ENCODE results near the gene SUGCT. TPM values are rescaled to one million over a fixed set of nuclear protein-coding genes. Genes with fewer than 3 reads are reported as not detected.

The SUGCT gene
- total and polyA plus RNA-seq, 2 of the 8 experiments (the other 6 are each of a cell fraction or from before 2014, with no cell fraction given): 2.8 to 5.4 TPM

DNA sequence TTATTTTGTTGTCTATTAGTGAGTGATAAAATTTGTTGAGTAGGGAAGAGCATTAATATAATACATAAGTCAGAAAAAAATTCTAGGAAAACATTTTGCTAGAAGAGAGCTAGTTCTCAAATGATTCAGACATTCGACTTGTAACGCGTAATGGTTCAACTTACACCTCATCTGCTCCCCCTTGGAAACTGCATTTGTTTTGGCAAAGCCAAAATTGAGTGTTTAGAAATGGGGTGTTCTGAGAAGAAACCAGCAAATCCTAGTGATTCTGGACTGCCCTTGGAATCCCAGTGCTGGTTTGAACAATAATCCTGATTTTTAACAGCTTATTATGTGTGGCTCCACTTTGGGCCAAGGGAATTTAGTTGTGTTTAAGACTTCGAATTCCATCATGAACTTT is 475.7 kb downstream of the SUGCT start:
- ChIA-PET POLR2A (ENCODE audit: partially characterized antibody) (no interaction called here), CTCF (ENCODE audit: partially characterized antibody) (interaction anchor here (1.2 to 6.5 kb wide), 4 partner anchors 13 to 103 kb away, joined by 3 to 41 read pairs (median 4); no protein-coding TSS in a partner anchor)
- no peaks in the 10 kb centered on the region for H3K79me1 ChIP-seq (ENCODE audit: low read depth, low read length)
- no peaks in the 10 kb centered on the region for H3K23me2 ChIP-seq (ENCODE audit: low read depth, low read length)
- H3K4me1 ChIP-seq (replicated peaks in 1 of 4; ENCODE audit: control insufficient read depth in 3 of 4, insufficient read depth in 4 of 4, low read length in 3 of 4): no peaks in the 10 kb centered on the region
- no peak overlapping the region for H2BK5ac ChIP-seq (ENCODE audit: low read depth, low read length)
- no peak overlapping the region for H2AK5ac ChIP-seq (ENCODE audit: low read depth, low read length)
- H2BK120ac ChIP-seq (replicated peaks; ENCODE audit: low read depth, low read length): no peak overlapping the region
- H2BK15ac ChIP-seq (ENCODE audit: low read length): no peak overlapping the region
- H3K23ac ChIP-seq (ENCODE audit: insufficient read length): no peak overlapping the region
- H3K9me3 ChIP-seq (ENCODE audit: insufficient read depth in 2 of 2, low read depth in 1 of 2, low read length in 1 of 2): no peaks in the 10 kb centered on the region
- no peak overlapping the region for H3K4me2 ChIP-seq (ENCODE audit: insufficient read depth in 1 of 2, low read depth in 2 of 2, low read length in 2 of 2)
- FAIRE-seq: no peak
- H3K4me3 ChIP-seq (ENCODE audit: extremely low read depth in 1 of 4, insufficient read depth in 2 of 4, low read depth in 3 of 4, low read length in 4 of 4): no peak overlapping the region
- no peak overlapping the region for H3K27ac ChIP-seq (ENCODE audit: low read depth, low read length)
- no peaks in the 10 kb centered on the region for H4K20me1 ChIP-seq (replicated peaks in 1 of 2; ENCODE audit: control insufficient read depth in 1 of 2, insufficient read depth in 2 of 2, low read length in 2 of 2)
- H2BK20ac ChIP-seq (ENCODE audit: low read length): no peak overlapping the region
- H3K79me2 ChIP-seq (ENCODE audit: control insufficient read depth in 1 of 2, insufficient read depth in 2 of 2, low read length in 2 of 2): no peaks in the 10 kb centered on the region
- H3K56ac ChIP-seq (replicated peaks; ENCODE audit: insufficient read length, low read depth, low read length): no peak overlapping the region
- DNase-seq (ENCODE audit: low read depth in 1 of 2, low spot score in 2 of 2): no peak
- no peaks in the 10 kb centered on the region for H3K36me3 ChIP-seq (ENCODE audit: control insufficient read depth in 2 of 4, insufficient read depth in 4 of 4, low read length in 3 of 4)
- H3K4ac ChIP-seq (replicated peaks; ENCODE audit: insufficient read length, low read depth, low read length): no peak overlapping the region
- TF ChIP-seq ZNF274 (IDR thresholded peaks at IDR 0.05; ENCODE audit: borderline replicate concordance, extremely low read depth, low read length) (no peak), EZH2 (IDR thresholded peaks at IDR 0.05; ENCODE audit: low read depth, low read length, severe bottlenecking) (no peak), BRCA1 (IDR thresholded peaks at IDR 0.05; ENCODE audit: low read depth, low read length) (no peak), TEAD4 (IDR thresholded peaks at IDR 0.05; ENCODE audit: low read depth, low read length) (no peak), RXRA (IDR thresholded peaks at IDR 0.05; ENCODE audit: insufficient read depth, low read depth, low read length) (no peak), POLR2A (IDR thresholded peaks at IDR 0.05; ENCODE audit: control extremely low read depth in 1 of 2, low read depth in 2 of 2, low read length in 2 of 2) (no peak), RAD21 (IDR thresholded peaks at IDR 0.05 in 1 of 2, conservative IDR thresholded peaks at IDR 0.05 in 1 of 2; ENCODE audit: low read depth in 2 of 2, low read length in 2 of 2) (no peak), HDAC6 (IDR thresholded peaks at IDR 0.05; ENCODE audit: low read depth, low read length) (no peak), SIN3A (conservative IDR thresholded peaks at IDR 0.05 in 1 of 2, IDR thresholded peaks at IDR 0.05 in 1 of 2; ENCODE audit: low read depth in 1 of 2, low read length in 2 of 2) (no peak), CBX5 (IDR thresholded peaks at IDR 0.05; ENCODE audit: low read depth, low read length) (no peak)
- TF ChIP-seq, protein P1, sequence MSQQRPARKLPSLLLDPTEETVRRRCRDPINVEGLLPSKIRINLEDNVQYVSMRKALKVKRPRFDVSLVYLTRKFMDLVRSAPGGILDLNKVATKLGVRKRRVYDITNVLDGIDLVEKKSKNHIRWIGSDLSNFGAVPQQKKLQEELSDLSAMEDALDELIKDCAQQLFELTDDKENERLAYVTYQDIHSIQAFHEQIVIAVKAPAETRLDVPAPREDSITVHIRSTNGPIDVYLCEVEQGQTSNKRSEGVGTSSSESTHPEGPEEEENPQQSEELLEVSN (IDR thresholded peaks at IDR 0.05): no peak
- H4K5ac ChIP-seq (ENCODE audit: insufficient read length, low read depth, low read length): no peak overlapping the region
- no peak overlapping the region for H3K18ac ChIP-seq (ENCODE audit: extremely low read depth, low read length)
- H3K27me3 ChIP-seq (replicated peaks in 1 of 4; ENCODE audit: control insufficient read depth in 3 of 4, extremely low read depth in 1 of 4, insufficient read depth in 3 of 4, low read length in 3 of 4): no peaks in the 10 kb centered on the region
- H4K8ac ChIP-seq (ENCODE audit: extremely low read depth, insufficient read depth, low read length): no peak overlapping the region
- no peak overlapping the region for H3K14ac ChIP-seq (ENCODE audit: insufficient read length)
- H3K9ac ChIP-seq (replicated peaks in 1 of 4; ENCODE audit: extremely low read depth in 1 of 4, low read depth in 3 of 4, low read length in 3 of 4): no peak overlapping the region
- no peak overlapping the region for H4K91ac ChIP-seq (replicated peaks; ENCODE audit: insufficient read length, low read length)
- WGBS, 2 experiments (ENCODE audit: extremely low coverage in 1 of 2, insufficient coverage in 1 of 2, insufficient read length in 1 of 2, insufficient replicate concordance in 2 of 2, low coverage in 1 of 2, low lambda C conversion rate in 2 of 2, missing lambda C conversion rate in 1 of 2): 96% methylated on average over 4 of the region's 4 CpGs; no CpG with 5 or more reads in 1 of the 2 experiments
- no peak overlapping the region for H2BK12ac ChIP-seq (ENCODE audit: low read depth, low read length)
- H2AFZ ChIP-seq (ENCODE audit: low read length): no peak overlapping the region
